ENCODE results near the gene GALNT6.

The GALNT6 gene

GRCh38 chr12:51383269-51383905 lies 7.8 kb downstream of the GALNT6 start:
- in situ Hi-C loops (cut with HindIII; ENCODE audit: low sequenced_read_pairs), result no loop called here

- in situ Hi-C loops (cut with HindIII; ENCODE audit: low sequenced_read_pairs), result no loop called here
Measured at GRCh38 chr12:51382173-51382572, 9.0 kb downstream of the GALNT6 start.

GRCh38 chr12:51381226-51382079 lies 9.8 kb downstream of the GALNT6 start:
- in situ Hi-C loops (cut with HindIII; ENCODE audit: low sequenced_read_pairs), result no loop called here

GRCh38 chr12:51379571-51379970 lies 11.6 kb downstream of the GALNT6 start:
- in situ Hi-C loops (cut with HindIII; ENCODE audit: low sequenced_read_pairs), result no loop called here

GRCh38 chr12:51378749-51379148 lies 12.5 kb downstream of the GALNT6 start:
- in situ Hi-C loops (cut with HindIII; ENCODE audit: low sequenced_read_pairs), result no loop called here

- in situ Hi-C loops (cut with HindIII; ENCODE audit: low sequenced_read_pairs), result no loop called here
Measured at GRCh38 chr12:51377099-51377984, 13.9 kb downstream of the GALNT6 start.

GRCh38 chr12:51374856-51375255 lies 16.4 kb downstream of the GALNT6 start:
- in situ Hi-C loops (cut with HindIII; ENCODE audit: low sequenced_read_pairs), result no loop called here

GRCh38 chr12:51374361-51374760 lies 16.8 kb downstream of the GALNT6 start:
- in situ Hi-C loops (cut with HindIII; ENCODE audit: low sequenced_read_pairs), result no loop called here

- in situ Hi-C loops (cut with HindIII; ENCODE audit: low sequenced_read_pairs), result no loop called here
Measured at GRCh38 chr12:51373187-51373586, 18.0 kb downstream of the GALNT6 start.

- in situ Hi-C loops (cut with HindIII; ENCODE audit: low sequenced_read_pairs), result no loop called here
Measured at GRCh38 chr12:51372021-51372420, 19.2 kb downstream of the GALNT6 start.

- in situ Hi-C loops (cut with HindIII; ENCODE audit: low sequenced_read_pairs), result no loop called here
Measured at GRCh38 chr12:51371295-51371953, 19.8 kb downstream of the GALNT6 start.

- in situ Hi-C loops (cut with HindIII; ENCODE audit: low sequenced_read_pairs), result no loop called here
Measured at GRCh38 chr12:51370667-51371066, 20.5 kb downstream of the GALNT6 start.

- in situ Hi-C loops (cut with HindIII; ENCODE audit: low sequenced_read_pairs), result no loop called here
Measured at GRCh38 chr12:51369581-51369980, 21.6 kb downstream of the GALNT6 start.

GRCh38 chr12:51368640-51369517 lies 22.3 kb downstream of the GALNT6 start:
- in situ Hi-C loops (cut with HindIII; ENCODE audit: low sequenced_read_pairs), result no loop called here

GRCh38 chr12:51365276-51365675 lies 25.9 kb downstream of the GALNT6 start:
- in situ Hi-C loops (cut with HindIII; ENCODE audit: low sequenced_read_pairs), result no loop called here

- in situ Hi-C loops (cut with HindIII; ENCODE audit: low sequenced_read_pairs), result no loop called here
Measured at GRCh38 chr12:51364001-51364400, 27.2 kb downstream of the GALNT6 start.

- in situ Hi-C loops (cut with HindIII; ENCODE audit: low sequenced_read_pairs), result no loop called here
Measured at GRCh38 chr12:51362747-51363342, 28.4 kb downstream of the GALNT6 start.

GRCh38 chr12:51362307-51362706 lies 28.9 kb downstream of the GALNT6 start:
- in situ Hi-C loops (cut with HindIII; ENCODE audit: low sequenced_read_pairs), result no loop called here

Data from DLD1 (cell line).